Measurements from ENCODE around the gene ZNF100.

DNA sequence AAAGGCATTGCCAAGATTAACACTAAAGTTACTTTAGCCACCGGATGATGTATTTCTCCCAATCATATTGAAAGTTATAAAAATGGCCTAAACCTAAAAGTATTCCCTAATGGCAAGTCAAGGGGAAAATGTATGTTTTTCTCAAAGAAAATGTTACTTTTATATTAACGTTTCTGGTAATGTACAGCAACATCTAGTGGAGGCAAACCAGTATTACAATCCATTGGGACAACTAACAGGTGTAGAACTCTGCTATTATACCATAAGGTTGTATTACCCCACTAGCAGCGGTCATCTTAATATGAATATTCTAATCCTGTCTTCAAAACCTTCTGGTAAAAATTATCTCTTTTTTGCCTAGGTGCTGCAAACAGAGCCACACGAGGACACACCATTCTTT lies 69.2 kb downstream of the ZNF100 start:
- TF ChIP-seq POLR2A (IDR thresholded peaks at IDR 0.05; ENCODE audit: low read length) (no peak), GATA1 (IDR thresholded peaks at IDR 0.05; ENCODE audit: low read depth, low read length) (no peak)
